NB4 (cell line): ENCODE measurements around the gene CAMKMT.

Experiments
- MAX ChIP-seq: IDR thresholded peaks from 2 replicates; pipeline ENCODE4 v1.6.1; 2011; ENCODE audit warnings: low read depth, low read length
- POLR2A ChIP-seq: IDR thresholded peaks from 2 replicates; pipeline ENCODE4 v1.6.1; 2011; ENCODE audit warnings: mild to moderate bottlenecking; ENCODE audit not compliant: insufficient read length; ENCODE audit errors: extremely low read depth

DNA sequence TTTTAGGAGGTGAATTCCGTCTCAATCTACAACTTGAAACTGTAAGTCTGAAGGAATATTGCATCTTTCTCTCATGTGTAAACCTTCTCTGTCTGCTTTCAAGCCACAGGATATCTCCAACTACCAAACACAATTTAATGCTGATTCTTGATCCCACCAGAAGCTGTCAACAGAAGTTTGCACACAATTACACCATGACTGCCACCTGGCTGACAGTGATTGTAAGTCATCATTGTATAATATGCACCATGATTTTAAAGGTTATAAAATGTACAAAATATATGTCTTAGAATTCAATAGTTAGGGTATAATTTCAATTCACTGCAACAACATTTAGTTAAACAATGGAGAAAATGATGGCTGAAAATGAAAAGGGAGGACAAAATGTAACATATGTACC lies 18.9 kb upstream of the CAMKMT start:
- TF ChIP-seq POLR2A (no peak), MAX (no peak)
